Measurements from ENCODE around the gene ERFL.
"Not testable (repeated sequence)": the region's sequence is repeated elsewhere in the genome, so short reads cannot be mapped to it uniquely, and the experiment has no call there.

ERFL gene

GRCh38 chr19:41926763-41927496 is 1.3 kb downstream of the ERFL start:
- no peak for DNase-seq (ENCODE audit: low read depth, low spot score)

DNA sequence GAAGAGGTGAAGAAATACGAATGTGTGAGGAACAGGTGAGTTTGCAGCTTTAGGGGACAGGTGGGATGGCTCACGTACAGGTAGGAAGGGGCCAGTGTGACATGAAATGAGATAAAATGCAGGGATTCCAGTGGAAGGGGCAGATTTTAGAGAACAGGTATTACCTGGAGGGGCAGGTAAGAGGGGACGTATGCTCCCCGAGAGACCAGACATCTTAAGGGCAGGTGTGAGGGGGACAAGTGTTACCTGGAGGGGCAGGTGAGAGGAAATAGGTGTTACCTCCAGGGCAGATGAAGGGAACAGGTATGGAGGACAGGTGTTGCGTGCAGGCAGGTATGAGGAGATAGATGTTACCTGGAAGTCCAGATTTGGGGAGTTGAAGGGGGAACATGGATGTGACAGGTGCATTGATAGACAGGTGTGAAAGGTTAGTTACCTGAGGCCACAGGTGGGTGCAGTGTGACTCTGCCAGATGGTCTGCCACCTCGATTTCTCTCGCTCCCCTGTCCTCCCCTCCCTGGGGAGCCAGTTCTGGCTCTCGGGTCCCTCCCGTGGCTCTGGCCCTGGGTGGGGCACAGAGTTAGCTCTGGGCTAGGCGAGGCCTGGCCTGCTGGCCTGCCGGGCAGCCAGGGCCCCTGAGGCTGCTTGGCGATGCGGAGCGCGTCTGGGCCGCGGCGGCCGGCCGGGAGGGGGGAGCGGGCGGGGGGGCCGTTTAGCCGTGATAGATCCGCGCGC is 2.1 kb downstream of the ERFL start:
- DNase-seq (ENCODE audit: low read depth, low spot score), result no peak

- DNase-seq (ENCODE audit: low read depth, low spot score), result no peak
These were observed 2.8 kb downstream of the ERFL start for GRCh38 chr19:41925208-41926003.

DNA sequence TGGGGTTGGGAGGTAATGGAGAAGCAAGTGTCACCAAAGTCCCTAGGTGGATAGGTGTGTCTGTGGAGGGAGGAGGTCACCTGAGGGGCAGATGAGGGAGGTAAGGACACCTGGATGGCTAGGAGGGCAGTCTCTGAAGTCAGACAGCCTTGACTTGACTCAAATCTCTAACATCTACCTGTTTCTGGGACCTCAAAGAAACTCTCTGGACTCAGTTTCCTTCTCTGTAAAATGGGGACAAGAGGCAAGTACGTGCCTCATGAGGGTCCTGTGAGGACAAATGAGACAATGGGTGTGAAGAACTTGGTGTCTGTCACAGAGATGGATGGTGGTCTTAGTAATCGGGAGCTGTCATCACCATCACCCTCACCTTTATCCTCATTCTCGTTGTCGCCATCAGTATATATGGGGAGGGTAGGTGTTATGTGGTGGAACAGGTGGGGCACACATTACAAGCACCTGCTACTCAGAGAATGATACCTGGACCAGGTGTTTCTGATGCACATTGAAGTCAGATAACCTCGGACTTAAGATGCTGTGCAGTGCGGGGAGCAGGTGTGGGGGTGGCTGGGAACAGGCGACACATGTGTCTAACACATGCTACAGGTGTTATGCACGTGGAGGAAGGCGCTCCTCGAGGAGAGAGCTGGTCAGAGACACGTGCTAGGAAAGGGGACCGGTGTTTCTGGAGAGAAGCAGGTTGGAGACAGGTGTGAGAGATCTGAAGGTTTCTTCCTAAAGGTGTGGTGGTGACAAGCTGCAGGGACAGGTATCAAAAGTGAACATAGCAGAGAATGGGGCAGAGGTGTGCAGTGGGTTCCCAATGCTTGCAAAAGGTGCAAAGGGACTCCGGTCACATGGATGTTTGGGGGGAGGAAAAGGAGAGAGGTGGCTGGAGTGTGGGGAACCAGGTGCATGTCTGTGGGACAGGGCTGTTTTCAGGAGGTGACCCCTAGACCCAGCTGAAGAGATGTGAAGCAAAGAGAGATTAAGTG is 3.8 kb downstream of the ERFL start:
- DNase-seq (ENCODE audit: low read depth, low spot score), result no peak

DNA sequence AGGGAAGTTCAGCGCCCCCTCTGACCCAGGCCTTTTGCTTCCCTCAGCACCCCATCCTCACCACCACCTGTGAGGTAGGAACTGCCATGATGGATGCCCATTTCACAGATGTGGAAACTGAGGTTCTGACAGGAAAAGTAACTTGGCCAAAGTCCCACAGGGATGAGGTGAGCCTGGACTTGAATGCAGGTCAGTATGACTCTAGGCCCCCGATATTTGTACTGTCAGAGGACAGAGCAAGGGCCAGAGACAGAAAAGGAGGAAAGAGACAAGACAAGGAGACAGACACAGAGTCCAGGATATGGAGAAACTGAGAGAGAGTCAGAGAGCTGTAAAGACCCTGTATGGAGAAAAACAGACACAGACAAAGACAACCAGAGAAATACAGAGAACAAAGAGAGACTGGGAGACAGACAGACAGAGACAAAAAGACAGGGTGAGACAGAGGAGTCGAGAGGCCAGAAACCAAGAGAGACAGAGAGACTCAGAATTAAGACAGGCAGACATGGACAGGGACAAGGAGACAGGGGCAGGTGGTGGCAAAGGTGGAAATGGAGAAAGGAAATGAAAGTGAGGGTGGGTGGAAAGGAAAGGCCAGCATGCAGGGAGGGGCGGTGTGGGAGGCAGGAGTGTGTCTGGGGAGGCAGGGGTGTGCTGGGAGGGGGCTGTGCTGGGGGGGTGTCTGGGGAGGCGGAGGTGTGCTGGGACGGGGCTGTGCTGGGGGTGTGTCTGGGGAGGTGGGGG is 5.0 kb downstream of the ERFL start:
- DNase-seq (ENCODE audit: low read depth, low spot score), result no peak

GRCh38 chr19:41922585-41922984 is 5.7 kb downstream of the ERFL start:
- DNase-seq (ENCODE audit: low read depth, low spot score), result no peak

DNA sequence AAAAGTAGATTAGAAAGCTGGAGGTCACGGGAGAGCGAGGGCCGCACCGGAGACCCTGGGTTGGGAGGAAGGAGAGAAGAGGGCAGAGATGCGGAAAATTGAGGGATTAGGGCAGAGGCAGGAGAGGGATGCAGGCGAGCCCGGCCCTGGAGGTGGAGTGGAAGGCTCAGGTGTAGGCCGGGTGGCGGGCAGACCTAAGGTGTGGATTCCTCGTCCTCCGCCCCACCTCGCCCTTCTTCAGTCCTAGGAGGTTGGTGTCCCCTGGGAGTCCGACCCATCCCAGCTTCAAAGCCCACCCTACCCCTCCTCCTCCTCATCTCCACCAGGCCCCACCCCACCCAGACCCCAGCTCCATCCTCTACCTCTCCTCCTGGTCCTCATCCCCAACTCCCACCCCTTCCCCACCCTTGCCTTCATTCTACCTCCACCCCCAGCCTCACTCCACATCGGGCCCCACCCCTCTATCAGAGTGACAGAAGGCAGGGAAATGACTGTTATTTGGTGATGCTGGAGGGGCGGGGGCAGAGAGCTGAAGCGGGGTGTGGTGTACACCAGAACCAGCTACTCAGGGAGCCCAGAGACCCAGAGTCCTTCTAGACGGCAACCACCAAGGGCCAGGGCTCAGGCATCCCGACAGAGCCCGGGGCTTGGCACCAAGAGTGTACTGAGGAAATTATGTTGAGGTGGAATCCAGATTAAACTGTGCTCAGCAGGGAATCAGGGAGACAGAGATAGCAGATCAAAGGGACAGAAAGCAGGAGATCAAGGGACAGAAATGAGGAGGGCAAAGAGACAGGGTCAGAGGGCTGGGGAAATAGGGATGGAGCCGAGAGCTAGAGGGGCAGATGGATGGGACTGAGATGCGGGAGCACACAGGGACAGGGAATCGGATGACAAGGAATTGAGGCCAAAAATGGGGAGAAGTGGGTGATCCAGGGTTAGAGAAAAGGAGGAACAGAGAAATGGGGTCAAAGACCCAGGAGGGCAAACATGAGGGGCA is 6.4 kb downstream of the ERFL start:
- DNase-seq (ENCODE audit: low read depth, low spot score), result no peak

DNA sequence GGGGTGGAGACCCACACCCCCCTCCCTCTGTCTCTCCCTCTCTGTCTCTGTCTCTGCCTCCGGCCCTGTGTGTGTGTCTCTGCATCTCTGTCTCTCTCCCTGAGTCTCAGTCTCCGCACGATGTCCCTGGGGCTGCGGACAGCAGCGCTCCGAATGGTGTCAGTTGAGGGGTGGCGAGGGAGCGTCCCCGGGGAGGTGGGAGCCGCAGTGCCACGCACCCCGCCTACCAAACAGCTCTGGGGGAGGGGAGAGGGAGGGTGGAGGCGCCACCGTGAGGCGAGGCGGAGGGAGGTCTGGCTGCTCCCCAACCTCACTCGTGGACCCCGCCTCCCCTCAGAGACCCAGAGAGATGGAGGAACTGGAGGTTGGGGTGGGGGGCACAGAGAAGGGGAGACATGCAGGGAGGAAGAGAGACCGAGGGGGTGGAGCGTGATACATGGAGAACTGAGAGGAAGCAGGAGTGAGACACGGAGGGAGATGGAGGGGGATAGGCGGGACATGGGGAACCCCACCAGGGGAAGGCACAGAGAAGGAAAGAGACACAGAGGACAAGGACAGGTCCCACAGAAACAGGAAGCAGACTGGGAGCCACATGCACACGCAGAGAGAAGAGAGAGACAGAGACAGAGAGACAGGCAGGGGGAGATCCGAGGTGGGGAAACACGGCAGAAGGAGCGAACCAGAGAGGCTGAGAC is 7.2 kb downstream of the ERFL start:
- no peak for DNase-seq (ENCODE audit: low read depth, low spot score)

DNA sequence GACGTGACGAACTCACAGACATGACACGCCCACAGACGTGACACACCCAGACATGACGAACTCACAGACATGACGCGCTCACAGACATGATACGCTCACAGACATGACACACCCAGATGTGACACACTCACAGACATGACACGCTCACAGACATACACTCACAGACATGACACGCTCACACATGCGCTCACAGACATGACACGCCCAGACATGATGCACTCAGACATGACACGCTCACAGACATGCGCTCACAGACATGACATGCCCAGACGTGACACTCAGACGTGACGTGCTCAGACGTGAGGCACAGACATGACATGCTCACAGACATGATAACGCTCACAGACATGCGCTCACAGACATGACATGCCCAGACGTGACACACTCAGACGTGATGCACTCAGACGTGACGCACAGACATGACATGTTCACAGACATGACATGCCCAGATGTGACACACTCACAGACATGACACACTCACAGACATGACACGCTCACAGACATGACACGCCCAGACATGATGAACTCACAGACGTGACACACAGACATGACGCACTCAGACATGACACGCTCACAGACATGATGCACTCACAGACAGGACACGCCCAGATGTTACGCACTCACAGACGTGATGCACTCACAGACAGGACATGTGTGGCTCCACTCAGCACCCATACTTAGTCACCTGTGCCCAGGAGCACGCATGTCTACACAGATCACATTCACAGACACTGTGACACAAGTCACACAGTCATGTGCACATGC is 8.1 kb downstream of the ERFL start:
- DNase-seq (ENCODE audit: low read depth, low spot score), result no peak

DNA sequence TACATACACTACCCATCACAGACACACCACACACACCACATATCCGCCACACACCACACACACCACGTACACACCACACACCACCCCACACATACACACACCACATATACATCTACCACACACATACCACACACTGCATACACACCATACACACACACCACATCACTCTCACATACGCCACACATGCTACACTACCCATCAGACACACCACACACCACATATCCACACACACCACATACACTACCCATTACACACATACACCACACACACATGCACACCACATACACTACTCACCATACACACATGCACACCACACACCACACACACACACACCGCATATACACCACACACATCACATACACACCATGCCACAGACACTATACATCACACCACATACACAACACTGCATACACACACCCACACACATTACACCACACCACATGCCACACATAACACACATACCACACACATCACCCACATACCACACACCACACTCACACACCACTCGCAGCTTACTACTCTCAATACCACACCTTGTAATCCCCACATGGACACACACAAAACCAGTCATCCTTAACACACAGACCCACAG is 9.5 kb downstream of the ERFL start:
- no peak for DNase-seq (ENCODE audit: low read depth, low spot score)

GRCh38 chr19:41918095-41918494 is 10.2 kb downstream of the ERFL start:
- no peak for DNase-seq (ENCODE audit: low read depth, low spot score)

GRCh38 chr19:41917676-41918075 is 10.6 kb downstream of the ERFL start:
- DNase-seq (ENCODE audit: low read depth, low spot score), result no peak

GRCh38 chr19:41915776-41916414 is 12.4 kb downstream of the ERFL start:
- no peak for DNase-seq (ENCODE audit: low read depth, low spot score)

- no peak for DNase-seq (ENCODE audit: low read depth, low spot score)
These were observed 13.1 kb downstream of the ERFL start for GRCh38 chr19:41915021-41915775.

GRCh38 chr19:41914424-41914834 is 13.8 kb downstream of the ERFL start:
- not testable (repeated sequence) for DNase-seq (ENCODE audit: low read depth, low spot score)

Data from activated naive CD8-positive, alpha-beta T cell treated with anti-CD3 and anti-CD28 coated beads, Interleukin-2, amount 50 U/mL, for 16 hours (primary cell).